HG02623 (cell line): Measurements from ENCODE around the gene RBFOX2.
"Not testable (repeated sequence)": the region's sequence is repeated elsewhere in the genome, so short reads cannot be mapped to it uniquely, and the experiment has no call there.

ENCODE experiments used
- ATAC-seq: cut with Tn5 transposase; IDR thresholded peaks from one replicate; pipeline ENCODE4 v1.9.1; 2021; ENCODE audit warnings: moderate library complexity; ENCODE audit not compliant: unreplicated experiment

The RBFOX2 gene

GRCh38 chr22:36010090-36010489, 18.5 kb downstream of the RBFOX2 start:
- no peak for ATAC-seq

GRCh38 chr22:36009085-36009484, 19.5 kb downstream of the RBFOX2 start:
- ATAC-seq, result no peak

- no peak for ATAC-seq
Observed at GRCh38 chr22:36008565-36008964, 20.1 kb downstream of the RBFOX2 start.

- ATAC-seq, result no peak
Observed at GRCh38 chr22:36008131-36008530, 20.5 kb downstream of the RBFOX2 start.

GRCh38 chr22:36003972-36004674, 24.5 kb downstream of the RBFOX2 start:
- ATAC-seq, result no peak

GRCh38 chr22:36002718-36003260, 25.8 kb downstream of the RBFOX2 start:
- no peak for ATAC-seq

- ATAC-seq, result no peak
Observed at GRCh38 chr22:36002084-36002483, 26.5 kb downstream of the RBFOX2 start.

- ATAC-seq, result no peak
Observed at GRCh38 chr22:35998748-35999147, 29.9 kb downstream of the RBFOX2 start.

- no peak for ATAC-seq
Observed at GRCh38 chr22:35997438-35997837, 31.2 kb downstream of the RBFOX2 start.

- ATAC-seq, result no peak
Observed at GRCh38 chr22:35996596-35996995, 32.0 kb downstream of the RBFOX2 start.

GRCh38 chr22:35995772-35996171, 32.9 kb downstream of the RBFOX2 start:
- ATAC-seq, result no peak

GRCh38 chr22:35995348-35995747, 33.3 kb downstream of the RBFOX2 start:
- no peak for ATAC-seq

- not testable (repeated sequence) for ATAC-seq
Observed at GRCh38 chr22:35993727-35994126, 34.9 kb downstream of the RBFOX2 start.

- ATAC-seq, result no peak
Observed at GRCh38 chr22:35993048-35993714, 35.4 kb downstream of the RBFOX2 start.

GRCh38 chr22:35991168-35991567, 37.5 kb downstream of the RBFOX2 start:
- ATAC-seq, result no peak

- ATAC-seq, result no peak
Observed at GRCh38 chr22:35988030-35988429, 40.6 kb downstream of the RBFOX2 start.

- ATAC-seq, result no peak
Observed at GRCh38 chr22:35987487-35987886, 41.1 kb downstream of the RBFOX2 start.

GRCh38 chr22:35986088-35986487, 42.5 kb downstream of the RBFOX2 start:
- ATAC-seq, result no peak

GRCh38 chr22:35985371-35985770, 43.3 kb downstream of the RBFOX2 start:
- ATAC-seq, result no peak

- no peak for ATAC-seq
Observed at GRCh38 chr22:35984183-35985175, 44.1 kb downstream of the RBFOX2 start.

GRCh38 chr22:35981900-35982299, 46.7 kb downstream of the RBFOX2 start:
- ATAC-seq, result no peak
